ENCODE measurements around the gene SPOP. TPM values are rescaled to one million over a fixed set of nuclear protein-coding genes. Genes with fewer than 3 reads are reported as not detected.
"Not testable (repeated sequence)": the region's sequence is repeated elsewhere in the genome, so short reads cannot be mapped to it uniquely, and the experiment has no call there.

SPOP gene
- total RNA-seq, 1 donor from 2014 or later = 66.9 TPM

DNA sequence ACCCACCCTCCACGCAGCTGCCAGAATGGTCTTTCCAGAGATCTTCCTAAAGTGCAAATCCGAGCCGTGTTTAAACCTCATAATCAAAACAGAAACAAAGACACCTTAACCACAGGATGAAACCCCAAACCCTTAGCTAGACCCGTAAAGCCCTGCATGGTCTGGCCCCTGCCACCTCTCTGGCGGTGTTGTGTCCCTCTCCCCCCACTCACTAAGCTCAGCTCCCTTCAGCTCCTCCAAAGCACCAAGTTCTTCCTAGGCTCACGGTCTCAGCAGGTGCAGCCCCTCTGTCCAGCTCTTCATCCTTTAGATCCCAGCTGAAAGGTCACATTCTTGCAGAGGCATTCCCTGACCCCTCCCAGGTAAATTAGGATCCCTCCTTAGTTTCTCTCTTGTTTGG, 106.6 kb downstream of the SPOP start:
- H3K4me3 ChIP-seq = no peak overlapping the region
- H3K4me1 ChIP-seq = peaks cover 57% of the 10 kb centered on the region
- TF ChIP-seq, protein P1, sequence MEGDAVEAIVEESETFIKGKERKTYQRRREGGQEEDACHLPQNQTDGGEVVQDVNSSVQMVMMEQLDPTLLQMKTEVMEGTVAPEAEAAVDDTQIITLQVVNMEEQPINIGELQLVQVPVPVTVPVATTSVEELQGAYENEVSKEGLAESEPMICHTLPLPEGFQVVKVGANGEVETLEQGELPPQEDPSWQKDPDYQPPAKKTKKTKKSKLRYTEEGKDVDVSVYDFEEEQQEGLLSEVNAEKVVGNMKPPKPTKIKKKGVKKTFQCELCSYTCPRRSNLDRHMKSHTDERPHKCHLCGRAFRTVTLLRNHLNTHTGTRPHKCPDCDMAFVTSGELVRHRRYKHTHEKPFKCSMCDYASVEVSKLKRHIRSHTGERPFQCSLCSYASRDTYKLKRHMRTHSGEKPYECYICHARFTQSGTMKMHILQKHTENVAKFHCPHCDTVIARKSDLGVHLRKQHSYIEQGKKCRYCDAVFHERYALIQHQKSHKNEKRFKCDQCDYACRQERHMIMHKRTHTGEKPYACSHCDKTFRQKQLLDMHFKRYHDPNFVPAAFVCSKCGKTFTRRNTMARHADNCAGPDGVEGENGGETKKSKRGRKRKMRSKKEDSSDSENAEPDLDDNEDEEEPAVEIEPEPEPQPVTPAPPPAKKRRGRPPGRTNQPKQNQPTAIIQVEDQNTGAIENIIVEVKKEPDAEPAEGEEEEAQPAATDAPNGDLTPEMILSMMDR (IDR thresholded peaks at IDR 0.05; ENCODE audit: borderline replicate concordance) = no peak
- H3K36me3 ChIP-seq = no peaks in the 10 kb centered on the region
- intact Hi-C loops (cut with micrococcal nuclease) = no loop called here
- H3K27ac ChIP-seq (replicated peaks) = no peak overlapping the region
- no peaks in the 10 kb centered on the region for H3K27me3 ChIP-seq (ENCODE audit: low read depth)
- no peak for DNase-seq
- H3K9me3 ChIP-seq (replicated peaks) = no peaks in the 10 kb centered on the region

DNA sequence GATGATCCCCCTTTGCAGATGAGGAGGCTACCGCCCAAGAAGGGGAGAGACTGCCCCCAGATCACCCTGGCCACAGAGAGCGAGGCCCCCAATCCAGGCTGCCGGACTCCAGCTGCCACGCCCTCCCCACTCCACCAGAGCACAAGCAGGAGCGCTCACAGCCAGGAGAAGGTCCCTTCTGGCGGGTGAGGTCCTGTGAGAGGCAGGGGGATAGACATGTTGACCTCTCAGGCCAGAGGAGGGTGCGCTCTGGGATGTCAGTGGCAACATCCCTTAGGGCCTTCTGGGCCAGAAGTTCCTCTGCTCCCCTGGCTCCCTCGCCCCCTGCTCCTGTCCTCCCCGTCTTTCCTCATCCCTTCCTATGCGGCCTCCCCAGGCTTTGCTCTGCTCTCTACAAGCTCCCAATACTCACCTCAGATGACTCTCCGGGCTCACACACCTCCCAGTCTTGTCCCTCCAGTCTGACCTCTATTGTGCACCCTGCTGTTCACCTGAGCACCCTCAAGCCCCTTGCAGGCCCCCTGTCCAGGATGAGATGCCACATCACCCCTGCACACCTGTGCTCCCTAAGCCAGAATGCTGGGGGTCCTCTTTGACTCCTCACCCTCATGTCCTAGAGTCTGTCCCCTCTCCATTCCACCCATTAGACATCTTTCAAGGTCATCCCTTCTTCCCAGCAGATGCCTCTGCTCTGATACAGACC, 107.2 kb downstream of the SPOP start:
- Histone ChIP-seq H3K36me3 (no peaks in the 10 kb centered on the region), H3K27ac (replicated peaks) (peak overlapping the region; percentile 70), H3K9me3 (replicated peaks) (no peaks in the 10 kb centered on the region), H3K4me3 (peak overlapping the region; percentile 68), H3K4me1 (peaks cover 57% of the 10 kb centered on the region), H3K27me3 (ENCODE audit: low read depth) (no peaks in the 10 kb centered on the region)
- TF ChIP-seq, protein P1 (IDR thresholded peaks at IDR 0.05; ENCODE audit: borderline replicate concordance) = no peak
- no peak for DNase-seq
- intact Hi-C loops (cut with micrococcal nuclease) = no loop called here

DNA sequence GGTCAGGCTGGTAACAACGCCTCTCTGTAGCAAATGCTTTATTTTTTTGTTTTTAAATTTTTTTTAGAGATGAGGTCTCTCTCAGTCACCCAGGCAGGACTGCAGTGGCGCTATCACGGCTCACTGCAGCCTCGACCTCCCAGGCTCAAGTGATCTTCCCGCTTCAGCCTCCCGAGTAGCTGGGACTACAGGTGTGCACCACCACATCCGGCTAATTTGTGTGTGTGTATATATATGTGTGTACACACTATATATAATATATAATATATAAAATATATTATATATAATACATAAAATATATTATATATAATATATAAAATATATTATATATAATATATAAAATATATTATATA, 109.2 kb downstream of the SPOP start:
- H3K9me3 ChIP-seq (replicated peaks); H3K36me3 ChIP-seq; DNase-seq; H3K27me3 ChIP-seq (ENCODE audit: low read depth): not testable (repeated sequence)
- intact Hi-C loops (cut with micrococcal nuclease) = loop anchor here (10.0 kb wide), 2 partner anchors 216 to 276 kb away; partner anchors contain the start of genes KAT7 and TAC4
- peak overlapping the region; percentile 59 for H3K4me3 ChIP-seq
- peak overlapping the region; percentile 83 for H3K27ac ChIP-seq (replicated peaks)
- H3K4me1 ChIP-seq = peaks cover 44% of the 10 kb centered on the region

DNA sequence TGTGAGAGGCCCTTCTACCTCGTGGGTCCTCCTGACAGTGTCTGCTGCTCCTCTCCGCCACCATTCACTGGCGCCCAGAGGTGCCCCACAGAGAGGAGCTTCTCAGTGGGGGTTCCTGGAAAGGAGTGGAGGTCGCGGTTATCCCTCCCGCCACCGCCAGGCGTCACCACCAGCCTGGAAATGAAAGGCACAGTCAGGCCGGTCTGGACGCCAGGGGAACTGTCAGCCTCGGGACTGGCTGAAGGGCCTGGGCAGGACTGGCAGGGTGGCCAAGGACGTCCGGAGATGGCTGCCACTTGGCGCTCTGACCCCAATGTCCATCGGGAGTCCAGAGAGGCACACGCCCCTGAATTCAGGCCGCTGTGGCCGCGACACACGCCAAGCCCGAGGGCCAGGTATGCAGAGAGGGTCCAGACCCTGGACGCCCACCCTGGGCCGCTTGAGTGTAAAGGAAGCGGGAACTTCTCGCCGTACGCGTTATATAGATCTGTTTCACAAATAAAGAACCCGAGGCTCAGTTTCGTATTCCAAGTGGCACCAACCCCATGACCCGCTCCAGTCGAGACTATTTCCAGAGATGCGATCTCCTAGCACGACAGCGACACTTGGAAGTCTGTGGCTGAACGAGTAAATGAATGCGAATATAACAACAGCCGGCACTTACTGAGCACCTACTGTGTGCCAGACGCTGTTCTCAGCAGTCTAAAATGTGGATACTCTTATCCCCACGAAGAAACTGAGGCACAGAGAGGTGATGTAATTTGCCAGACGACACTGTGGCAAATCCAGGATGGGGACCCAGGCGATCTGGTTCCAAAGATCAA, 109.8 kb downstream of the SPOP start:
- H3K27ac ChIP-seq (replicated peaks) = peak overlapping the region; percentile 83
- H3K27me3 ChIP-seq (ENCODE audit: low read depth) = no peaks in the 10 kb centered on the region
- peak; percentile 90 for DNase-seq
- H3K4me3 ChIP-seq = peak overlapping the region; percentile 59
- H3K36me3 ChIP-seq = no peaks in the 10 kb centered on the region
- intact Hi-C loops (cut with micrococcal nuclease) = loop anchor here (10.0 kb wide), 2 partner anchors 217 to 277 kb away; partner anchors contain the start of genes KAT7 and TAC4
- no peaks in the 10 kb centered on the region for H3K9me3 ChIP-seq (replicated peaks)
- TF ChIP-seq, protein P1 (IDR thresholded peaks at IDR 0.05; ENCODE audit: borderline replicate concordance) = peak; percentile 93
- peaks cover 42% of the 10 kb centered on the region for H3K4me1 ChIP-seq

DNA sequence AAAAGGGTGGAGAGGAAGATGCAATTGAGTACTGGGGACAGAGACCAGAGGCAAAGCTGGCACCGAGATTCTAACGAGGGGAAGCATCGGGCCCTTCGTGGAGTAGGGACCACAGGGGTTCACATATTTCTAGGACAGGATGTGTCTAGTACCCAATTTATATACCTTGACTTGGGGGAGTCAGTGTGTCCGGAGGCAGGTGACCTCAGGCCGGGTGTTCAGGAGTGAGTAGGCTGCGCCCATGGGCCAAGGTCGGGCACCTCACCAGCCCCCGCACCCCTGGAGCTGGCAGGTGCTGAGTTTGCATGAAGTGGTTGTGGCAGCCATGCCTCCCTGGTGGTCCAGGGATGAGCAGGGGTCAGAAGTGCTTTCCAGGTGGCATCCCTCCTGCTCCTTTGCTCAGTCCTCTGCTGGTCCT, 110.8 kb downstream of the SPOP start:
- Histone ChIP-seq H3K27me3 (ENCODE audit: low read depth) (no peaks in the 10 kb centered on the region), H3K9me3 (replicated peaks) (no peaks in the 10 kb centered on the region), H3K27ac (replicated peaks) (peak overlapping the region; percentile 83), H3K36me3 (no peaks in the 10 kb centered on the region), H3K4me3 (no peak overlapping the region), H3K4me1 (peaks cover 42% of the 10 kb centered on the region)
- TF ChIP-seq, protein P1 (IDR thresholded peaks at IDR 0.05; ENCODE audit: borderline replicate concordance) = no peak
- DNase-seq = no peak
- intact Hi-C loops (cut with micrococcal nuclease) = loop anchor here (10.0 kb wide), 2 partner anchors 218 to 278 kb away; partner anchors contain the start of genes KAT7 and TAC4

Measured in left ventricle myocardium inferior (tissue), 1 donor.